Activated CD8-positive, alpha-beta T cell treated with anti-CD3 and anti-CD28 coated beads, Interleukin-2, amount 10 ng/mL, durations not matched to agents 7 days and 5 days (primary cell): ENCODE results near the gene FCN2. TPM values are rescaled to one million over a fixed set of nuclear protein-coding genes. Genes with fewer than 3 reads are reported as not detected.

Experiments used
- ATAC-seq: fragments of 150-1000 bp; cut with Tn5 transposase; one replicate; pipeline ENCODE4 v1.10.0; 2021; ENCODE audit warnings: moderate library complexity
- CTCF ChIA-PET: fragments of 350-600 bp; sonication (Branson Sonifier 250); formaldehyde crosslinking; loops from one replicate; lab custom pipeline; 2021; ENCODE audit warnings: antibody characterized with exemption; lab: Charles Lee
- POLR2A ChIA-PET: fragments of 350-600 bp; sonication (Branson Sonifier 250); formaldehyde crosslinking; loops from one replicate; lab custom pipeline; 2021; ENCODE audit warnings: antibody characterized with exemption; lab: Charles Lee
- DNase-seq: peaks from one replicate; pipeline ENCODE4 v3.0.0-alpha.2; 2020
- H3K27ac Mint-ChIP-seq: one replicate; pipeline ENCODE4 v1.8.0; 2021; ENCODE audit warnings: mild to moderate bottlenecking, mixed read lengths
- H3K27me3 Mint-ChIP-seq: one replicate; pipeline ENCODE4 v1.8.0; 2021; ENCODE audit warnings: low read depth, mixed read lengths
- H3K36me3 Mint-ChIP-seq: one replicate; pipeline ENCODE4 v1.8.0; 2021; ENCODE audit warnings: low read depth, mixed read lengths
- H3K4me1 Mint-ChIP-seq: one replicate; pipeline ENCODE4 v1.8.0; 2021; ENCODE audit warnings: low read depth, mixed read lengths
- H3K4me3 Mint-ChIP-seq: one replicate; pipeline ENCODE4 v1.8.0; 2021; ENCODE audit warnings: mild to moderate bottlenecking, mixed read lengths
- H3K9me3 Mint-ChIP-seq: one replicate; pipeline ENCODE4 v1.8.0; 2022; ENCODE audit warnings: mixed read lengths; ENCODE audit not compliant: insufficient read depth
- total RNA-seq, 2 experiments: library from RNA; stranded (reverse); gene quantifications; one replicate each; pipeline ENCODE4 v1.2.3, GENCODE V29; 2021

The FCN2 gene
- total RNA-seq = not detected

DNA sequence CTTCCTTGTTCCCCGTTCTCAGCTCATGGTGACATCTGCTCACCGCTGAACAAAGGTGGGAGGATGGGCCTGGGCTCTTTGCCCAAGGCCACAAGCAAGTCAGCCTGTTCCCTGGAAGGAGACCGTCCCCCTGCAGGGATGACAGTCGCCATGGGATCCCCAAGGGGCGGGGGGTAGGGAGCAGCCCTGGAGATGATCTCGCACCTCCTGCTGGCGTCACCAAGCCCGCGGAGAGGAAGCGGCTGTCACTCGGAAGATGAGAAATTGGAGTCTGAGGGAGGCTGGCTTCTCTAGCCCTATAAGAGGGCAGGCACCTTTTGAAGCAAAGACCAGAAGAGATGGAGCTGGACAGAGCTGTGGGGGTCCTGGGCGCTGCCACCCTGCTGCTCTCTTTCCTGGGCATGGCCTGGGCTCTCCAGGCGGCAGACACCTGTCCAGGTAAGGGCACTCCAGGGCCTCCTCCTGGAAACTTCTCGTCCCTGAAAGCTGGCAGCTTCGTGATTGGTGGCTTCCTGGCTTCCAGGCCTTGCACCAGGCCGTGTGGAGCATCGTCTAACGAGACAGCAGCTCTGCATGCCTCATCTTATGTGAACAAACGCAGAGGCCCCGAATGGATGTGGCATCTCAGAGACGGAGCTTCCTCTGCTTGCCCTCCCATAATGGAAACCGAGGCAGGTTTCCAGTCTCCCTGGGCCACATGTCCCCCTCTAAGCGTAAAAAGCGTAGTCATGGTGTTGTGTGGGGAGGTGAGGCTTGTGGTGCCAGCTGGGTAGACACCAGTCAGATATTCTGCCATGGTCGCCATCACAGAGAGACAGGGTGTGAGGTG lies at the start of gene FCN2:
TSS of gene FCN2 (plus strand) at position 327 of the 829 bp plus-strand sequence. CDS start at position 339, 12 bp downstream.
- no peak within 1 kb of the TSS for H3K4me3 Mint-ChIP-seq
- H3K9me3 Mint-ChIP-seq = no peaks in the 10 kb centered on the region
- H3K4me1 Mint-ChIP-seq = no peaks in the 10 kb centered on the region
- H3K27me3 Mint-ChIP-seq = peaks cover 2% of the 10 kb centered on the region
- ATAC-seq (no peak), DNase-seq (peak; percentile 5)
- no peaks in the 10 kb centered on the region for H3K36me3 Mint-ChIP-seq
- H3K27ac Mint-ChIP-seq = no peak within 1 kb of the TSS
- ChIA-PET POLR2A (no interaction called here), CTCF (no interaction called here)

GRCh38 chr9:134830926-134831720 lies 49.5 kb upstream of the FCN2 start:
- CTCF ChIA-PET = no interaction called here

DNA sequence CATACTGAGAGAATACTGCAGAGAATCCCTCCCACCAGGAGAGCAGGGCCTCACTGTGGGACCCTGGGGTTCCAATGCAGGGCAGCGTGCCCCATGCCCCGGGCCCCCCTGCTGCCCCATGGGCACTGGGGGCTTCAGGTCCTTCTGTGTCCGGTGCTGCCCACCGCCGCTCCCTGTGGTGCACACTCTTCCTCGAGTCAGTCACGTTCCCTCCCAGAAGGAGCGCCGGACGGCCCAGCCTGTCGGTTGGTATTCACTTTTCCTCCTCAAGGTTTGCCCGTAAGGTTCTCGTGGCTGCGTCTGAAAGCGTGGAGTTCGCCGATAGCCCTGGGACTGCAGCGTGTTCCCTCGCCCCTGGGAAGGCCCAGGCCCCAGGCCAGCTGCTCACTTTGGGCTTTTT lies 48.1 kb upstream of the FCN2 start:
- Mint-ChIP-seq H3K9me3 (no peaks in the 10 kb centered on the region), H3K27ac (no peak overlapping the region), H3K27me3 (no peaks in the 10 kb centered on the region), H3K4me1 (no peaks in the 10 kb centered on the region), H3K4me3 (no peak overlapping the region), H3K36me3 (no peaks in the 10 kb centered on the region)
- ChIA-PET POLR2A (no interaction called here), CTCF (no interaction called here)
- ATAC-seq (no peak), DNase-seq (no peak)

More at GRCh38 chr9:134830926-134831720, 49.5 kb upstream of the FCN2 start:
- Mint-ChIP-seq H3K27ac (no peak overlapping the region), H3K9me3 (no peaks in the 10 kb centered on the region), H3K4me3 (no peak overlapping the region), H3K4me1 (no peaks in the 10 kb centered on the region), H3K36me3 (no peaks in the 10 kb centered on the region), H3K27me3 (no peaks in the 10 kb centered on the region)
- POLR2A ChIA-PET = no interaction called here
- no peak for DNase-seq
- ATAC-seq = no peak

DNA sequence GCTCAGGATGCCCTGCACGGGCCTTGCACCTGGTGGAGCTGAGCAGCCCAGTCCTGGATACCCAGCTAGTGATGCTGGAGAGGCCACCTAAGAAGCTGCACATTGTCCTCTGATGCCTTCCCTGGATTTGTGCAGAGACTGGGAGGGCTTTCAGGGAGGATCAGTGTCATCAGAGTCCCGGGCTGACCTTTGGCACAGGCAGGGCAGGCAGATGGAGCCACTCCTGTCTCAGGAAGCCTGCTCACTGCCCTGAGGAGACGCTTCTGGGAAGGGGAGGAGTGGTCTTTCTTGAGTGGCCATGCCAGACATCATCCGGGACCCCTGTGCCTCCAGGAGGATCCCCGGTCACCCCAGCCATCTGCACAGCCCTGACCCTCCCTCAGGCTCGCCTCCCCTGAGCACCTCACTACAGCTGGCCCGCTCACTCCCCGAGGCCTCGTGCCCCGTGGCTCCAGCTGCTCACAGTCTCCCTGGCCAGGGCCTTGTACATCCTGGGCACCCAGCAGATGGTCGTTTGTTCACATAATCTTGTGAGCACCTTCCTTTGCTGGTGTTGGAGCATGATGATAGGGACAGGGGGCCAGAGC lies 47.2 kb upstream of the FCN2 start:
- no peaks in the 10 kb centered on the region for H3K36me3 Mint-ChIP-seq
- ChIA-PET POLR2A (no interaction called here), CTCF (no interaction called here)
- no peaks in the 10 kb centered on the region for H3K9me3 Mint-ChIP-seq
- DNase-seq (no peak), ATAC-seq (no peak)
- no peaks in the 10 kb centered on the region for H3K27me3 Mint-ChIP-seq
- H3K27ac Mint-ChIP-seq = no peak overlapping the region
- no peaks in the 10 kb centered on the region for H3K4me1 Mint-ChIP-seq
- no peak overlapping the region for H3K4me3 Mint-ChIP-seq

GRCh38 chr9:134834217-134834956 lies 46.2 kb upstream of the FCN2 start:
- H3K4me1 Mint-ChIP-seq = no peaks in the 10 kb centered on the region
- no peak overlapping the region for H3K4me3 Mint-ChIP-seq
- H3K9me3 Mint-ChIP-seq = no peaks in the 10 kb centered on the region
- no peaks in the 10 kb centered on the region for H3K27me3 Mint-ChIP-seq
- H3K36me3 Mint-ChIP-seq = no peaks in the 10 kb centered on the region
- DNase-seq = no peak
- H3K27ac Mint-ChIP-seq = no peak overlapping the region
- ChIA-PET CTCF (no interaction called here), POLR2A (no interaction called here)
- no peak for ATAC-seq

- H3K4me1 Mint-ChIP-seq = no peaks in the 10 kb centered on the region
- no peak for ATAC-seq
- H3K9me3 Mint-ChIP-seq = no peaks in the 10 kb centered on the region
- ChIA-PET CTCF (no interaction called here), POLR2A (no interaction called here)
- no peaks in the 10 kb centered on the region for H3K36me3 Mint-ChIP-seq
- no peak overlapping the region for H3K4me3 Mint-ChIP-seq
- H3K27me3 Mint-ChIP-seq = no peaks in the 10 kb centered on the region
- no peak overlapping the region for H3K27ac Mint-ChIP-seq
- DNase-seq = no peak
These were observed 45.6 kb upstream of the FCN2 start for GRCh38 chr9:134834957-134835419.

DNA sequence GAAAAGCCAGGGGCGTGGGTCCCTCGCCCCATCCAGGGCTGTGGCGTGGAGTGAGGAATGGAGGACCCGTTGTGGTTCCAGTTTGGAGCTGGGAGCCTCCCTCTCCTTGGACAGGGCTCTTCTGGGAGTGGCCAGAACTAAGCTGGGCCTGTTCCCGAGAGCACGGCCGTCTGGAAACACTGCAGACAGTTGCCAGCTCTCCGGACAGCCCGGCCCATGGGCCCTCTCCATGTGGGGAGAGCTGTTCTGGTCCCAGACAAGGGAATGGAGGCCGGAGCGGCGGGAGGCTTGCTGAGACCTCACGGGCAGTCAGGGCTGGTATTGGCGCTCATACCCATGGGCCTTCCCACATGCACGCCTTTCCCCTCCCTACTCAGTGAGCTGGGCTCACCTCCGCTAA lies 45.2 kb upstream of the FCN2 start:
- Mint-ChIP-seq H3K4me1 (no peaks in the 10 kb centered on the region), H3K27ac (no peak overlapping the region), H3K9me3 (no peaks in the 10 kb centered on the region), H3K27me3 (no peaks in the 10 kb centered on the region), H3K36me3 (no peaks in the 10 kb centered on the region), H3K4me3 (no peak overlapping the region)
- ChIA-PET CTCF (no interaction called here), POLR2A (no interaction called here)
- ATAC-seq = no peak
- no peak for DNase-seq

DNA sequence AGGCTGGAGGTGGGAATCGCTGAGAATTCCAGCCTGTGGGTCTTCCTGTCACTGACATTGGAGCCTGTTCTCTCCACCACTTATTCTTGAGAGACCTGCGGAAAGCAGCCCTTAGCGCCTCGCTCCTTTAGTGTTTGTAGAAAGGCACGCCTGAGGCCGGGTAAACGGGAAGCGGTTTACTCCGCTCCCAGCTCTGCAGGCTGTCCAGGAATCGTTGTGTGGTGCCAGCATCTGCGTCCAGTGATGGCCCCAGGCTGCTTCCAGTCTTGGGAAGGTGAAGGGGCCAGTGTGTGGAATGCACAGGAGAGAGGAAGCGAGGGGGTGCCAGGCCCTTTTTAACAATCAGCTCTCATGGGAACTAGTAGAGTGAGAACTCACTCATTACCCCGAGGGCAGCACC lies 44.6 kb upstream of the FCN2 start:
- ATAC-seq = no peak
- no peaks in the 10 kb centered on the region for H3K27me3 Mint-ChIP-seq
- ChIA-PET CTCF (no interaction called here), POLR2A (no interaction called here)
- no peaks in the 10 kb centered on the region for H3K4me1 Mint-ChIP-seq
- H3K27ac Mint-ChIP-seq = no peak overlapping the region
- H3K36me3 Mint-ChIP-seq = no peaks in the 10 kb centered on the region
- H3K9me3 Mint-ChIP-seq = no peaks in the 10 kb centered on the region
- no peak for DNase-seq
- H3K4me3 Mint-ChIP-seq = no peak overlapping the region

GRCh38 chr9:134836406-134836970 lies 44.1 kb upstream of the FCN2 start:
- Mint-ChIP-seq H3K36me3 (no peaks in the 10 kb centered on the region), H3K27me3 (no peaks in the 10 kb centered on the region), H3K9me3 (no peaks in the 10 kb centered on the region), H3K4me3 (no peak overlapping the region), H3K27ac (no peak overlapping the region), H3K4me1 (no peaks in the 10 kb centered on the region)
- ChIA-PET CTCF (no interaction called here), POLR2A (no interaction called here)
- no peak for DNase-seq
- ATAC-seq = no peak

- no peaks in the 10 kb centered on the region for H3K9me3 Mint-ChIP-seq
- no peak overlapping the region for H3K4me3 Mint-ChIP-seq
- H3K27me3 Mint-ChIP-seq = no peaks in the 10 kb centered on the region
- H3K27ac Mint-ChIP-seq = no peak overlapping the region
- POLR2A ChIA-PET = no interaction called here
- H3K36me3 Mint-ChIP-seq = no peaks in the 10 kb centered on the region
- DNase-seq = no peak
- no peaks in the 10 kb centered on the region for H3K4me1 Mint-ChIP-seq
- no peak for ATAC-seq
- CTCF ChIA-PET = no interaction called here
These were observed 43.1 kb upstream of the FCN2 start for GRCh38 chr9:134837529-134837928.

GRCh38 chr9:134838651-134839454 lies 41.8 kb upstream of the FCN2 start:
- ChIA-PET POLR2A (no interaction called here), CTCF (no interaction called here)
- H3K4me1 Mint-ChIP-seq = no peaks in the 10 kb centered on the region
- ATAC-seq = no peak
- H3K36me3 Mint-ChIP-seq = no peaks in the 10 kb centered on the region
- no peaks in the 10 kb centered on the region for H3K27me3 Mint-ChIP-seq
- DNase-seq = no peak
- H3K27ac Mint-ChIP-seq = no peak overlapping the region
- H3K4me3 Mint-ChIP-seq = no peak overlapping the region
- H3K9me3 Mint-ChIP-seq = no peaks in the 10 kb centered on the region
